AG08395 (cell line): Measurements from ENCODE around the gene RIN3.

Experiments used
- DNase-seq: peaks from one replicate; pipeline ENCODE4 v3.0.0; 2012; ENCODE audit warnings: mixed read lengths, low spot score

The RIN3 gene

GRCh38 chr14:92507174-92507768 lies 6.3 kb upstream of the RIN3 start:
- DNase-seq, result no peak

DNA sequence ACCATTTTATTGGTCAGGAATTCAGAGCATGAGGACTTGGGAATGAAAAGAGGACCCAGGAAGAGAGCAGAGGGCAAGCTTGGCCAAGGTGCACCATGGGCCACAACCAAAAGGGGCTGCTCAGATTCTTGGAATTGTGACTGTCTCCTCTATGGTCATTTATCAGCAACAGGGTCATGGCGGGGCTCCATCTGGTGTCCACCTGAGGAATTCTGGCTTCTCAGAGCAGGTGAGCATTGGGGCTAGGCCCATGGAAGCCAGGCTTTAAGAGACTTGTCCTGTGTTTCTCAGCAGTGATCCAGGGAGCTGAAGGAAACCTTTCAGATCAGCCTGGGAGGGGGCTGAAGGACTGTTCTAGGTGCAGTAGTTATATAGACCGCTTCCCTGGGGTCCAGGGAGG lies 2.6 kb upstream of the RIN3 start:
- DNase-seq, result no peak

DNA sequence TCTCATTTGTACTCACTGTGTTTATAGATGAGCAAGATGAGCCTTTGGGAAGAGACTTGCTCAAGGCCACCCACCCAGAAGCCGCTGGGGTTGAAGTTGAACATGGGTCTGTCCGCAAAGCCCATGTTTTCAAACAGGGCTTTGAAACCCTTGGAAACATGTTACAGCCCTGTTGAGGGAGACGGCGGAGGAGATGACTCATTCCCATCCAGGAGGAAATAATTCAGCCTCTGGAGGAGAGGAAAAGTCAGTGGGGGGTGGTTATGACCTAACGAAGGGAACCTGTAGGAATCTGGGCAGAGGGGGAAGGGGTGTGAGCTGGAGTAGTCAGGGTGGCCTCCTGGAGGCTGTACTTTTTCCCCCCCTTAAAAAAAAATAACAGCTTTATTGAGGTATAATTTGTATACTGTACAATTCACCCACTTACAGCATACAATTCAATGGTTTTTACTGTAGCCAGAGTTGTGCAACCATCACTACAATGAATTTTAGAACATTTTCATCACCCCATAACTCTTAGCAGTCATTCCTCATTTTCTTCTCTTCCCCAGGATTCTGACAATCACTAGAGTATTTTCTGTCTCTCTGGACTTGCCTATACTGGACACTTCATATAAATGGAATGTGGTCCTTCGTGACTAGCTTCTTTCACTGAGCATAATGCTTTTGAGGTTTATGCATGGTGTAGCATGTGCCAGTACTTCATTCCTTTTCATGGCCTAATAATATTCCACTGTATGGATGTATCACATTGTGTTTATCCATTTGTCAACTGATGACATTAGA lies 1.9 kb upstream of the RIN3 start:
- peak; percentile 95 for DNase-seq

GRCh38 chr14:92512807-92513203 lies 776 bp upstream of the RIN3 start:
- no peak for DNase-seq

DNA sequence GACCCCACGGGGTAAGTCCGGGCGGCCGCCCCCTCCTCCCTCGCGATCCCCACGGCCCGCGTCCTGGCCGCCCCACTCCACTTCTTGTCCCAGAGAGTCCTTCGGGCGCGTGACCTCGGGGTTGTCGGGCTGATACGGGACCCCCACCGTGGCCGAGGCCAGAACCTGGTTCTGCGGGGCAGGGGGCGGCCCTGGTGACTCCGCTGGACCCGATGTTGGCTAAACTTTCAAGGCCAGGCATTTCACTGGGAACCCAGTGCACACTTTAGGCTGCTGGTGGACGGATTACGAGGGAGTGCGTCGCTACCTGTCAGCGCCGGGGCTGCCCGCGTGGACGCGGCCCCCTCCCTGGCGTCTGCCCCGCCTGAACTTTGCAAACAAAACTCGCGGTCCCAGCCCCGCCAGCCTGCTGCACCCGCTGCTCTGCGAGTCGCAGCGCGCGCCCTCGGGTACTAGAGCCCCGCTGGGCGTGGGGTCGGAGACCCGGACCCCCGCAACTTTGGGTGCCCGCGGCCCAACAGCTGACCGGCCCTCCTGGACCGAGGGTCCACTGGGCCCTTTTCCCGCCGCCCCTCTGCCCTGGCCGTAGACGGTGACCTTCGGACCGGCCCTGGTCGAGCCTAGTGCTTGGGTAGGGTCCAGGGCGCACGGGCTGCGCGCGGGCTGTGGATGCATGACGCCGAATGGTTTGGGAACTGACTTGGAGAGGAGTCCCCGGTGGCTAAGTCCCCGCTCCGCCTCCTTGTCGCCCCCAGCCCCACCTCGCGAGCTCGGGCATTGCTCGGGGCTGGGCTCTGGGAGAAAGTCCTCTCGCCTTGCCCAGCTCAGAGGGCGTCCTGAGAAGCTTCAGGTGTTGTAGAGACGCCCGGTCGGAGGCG lies 624 bp downstream of the RIN3 start:
- no peak for DNase-seq

DNA sequence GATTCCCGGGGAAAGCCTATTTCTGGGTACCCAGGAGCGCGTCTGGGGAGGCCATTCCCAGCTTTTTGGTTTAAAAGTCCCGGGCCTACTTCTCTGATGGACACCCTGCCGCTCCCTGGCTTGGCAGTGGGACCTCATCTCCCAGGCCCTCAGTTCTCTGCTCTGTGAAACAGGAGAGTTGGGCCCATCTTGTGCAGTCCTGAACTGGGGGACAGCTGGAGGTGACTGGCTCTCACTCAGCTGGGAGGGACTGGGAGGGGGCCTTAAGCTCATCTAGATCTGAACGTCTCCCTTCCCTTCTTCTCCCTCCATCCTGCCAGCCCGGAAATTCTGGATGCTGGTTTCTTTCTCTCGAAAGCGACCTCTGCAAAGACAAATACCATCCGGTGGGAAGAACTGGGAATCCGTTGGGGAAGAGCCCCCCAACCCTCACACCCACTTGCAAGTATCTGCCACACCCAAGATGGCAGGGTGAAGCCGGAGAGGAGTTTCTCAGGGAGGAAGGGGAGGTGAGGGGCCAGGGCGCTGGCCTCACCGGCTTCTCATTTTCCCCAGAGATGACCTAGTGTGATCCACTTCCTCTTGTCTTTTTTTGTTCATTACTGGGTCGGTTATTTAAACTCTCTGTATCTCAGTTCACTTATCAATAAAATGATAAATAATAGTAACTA lies 1.4 kb downstream of the RIN3 start:
- no peak for DNase-seq

GRCh38 chr14:92515546-92516343 lies 2.2 kb downstream of the RIN3 start:
- no peak for DNase-seq

- DNase-seq, result no peak
Measured at GRCh38 chr14:92516344-92516965, 2.9 kb downstream of the RIN3 start.

DNA sequence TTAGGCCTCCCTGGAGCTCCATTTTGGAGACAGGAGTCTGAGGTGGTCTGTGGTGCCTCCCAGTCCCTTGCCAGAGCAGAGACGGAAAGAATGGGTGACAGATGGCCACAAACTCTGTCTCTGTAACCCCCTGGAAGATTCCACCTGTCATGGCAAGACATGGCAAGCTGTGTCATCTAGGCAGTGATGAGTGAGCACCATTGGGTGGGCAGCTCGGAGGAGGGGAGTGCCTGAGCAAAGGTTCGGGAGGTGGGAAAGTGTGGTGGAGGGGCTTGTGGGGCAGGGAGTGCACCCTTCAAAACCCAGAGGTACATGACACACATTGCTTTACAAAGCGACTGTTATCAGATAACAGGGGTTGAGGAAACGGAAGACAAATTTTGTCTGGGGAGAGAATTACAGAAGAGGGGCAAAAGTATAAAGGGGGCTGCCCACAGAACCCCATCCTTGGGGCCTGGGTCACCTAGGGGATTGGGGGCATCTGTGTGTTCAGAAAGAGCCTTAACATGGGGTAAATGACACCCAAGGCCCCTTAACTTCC lies 3.5 kb downstream of the RIN3 start:
- DNase-seq, result no peak

GRCh38 chr14:92517761-92518160 lies 4.2 kb downstream of the RIN3 start:
- DNase-seq, result no peak

GRCh38 chr14:92519246-92520101 lies 5.9 kb downstream of the RIN3 start:
- no peak for DNase-seq

- DNase-seq, result no peak
Measured at GRCh38 chr14:92520102-92521057, 6.8 kb downstream of the RIN3 start.

- no peak for DNase-seq
Measured at GRCh38 chr14:92521058-92521415, 7.5 kb downstream of the RIN3 start.

DNA sequence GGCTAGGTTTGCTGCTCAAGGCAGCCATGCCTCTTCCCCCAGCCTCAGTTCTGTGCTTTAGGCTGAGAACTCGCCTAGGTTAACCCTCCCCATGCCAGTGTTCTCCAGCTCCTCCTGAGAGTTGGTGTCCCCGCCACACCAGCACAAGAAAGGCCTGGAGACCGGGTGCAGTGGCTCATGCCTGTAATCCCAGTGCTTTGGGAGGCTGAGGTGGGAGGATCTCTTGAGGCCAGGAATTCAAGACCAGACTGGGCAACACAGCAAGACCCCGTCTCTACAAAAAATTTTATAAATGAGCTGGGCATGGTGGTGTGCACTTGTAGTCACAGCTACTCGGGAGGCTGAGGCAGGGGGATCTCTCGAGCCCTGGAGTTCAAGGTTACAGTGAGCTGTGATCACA lies 10.2 kb downstream of the RIN3 start:
- no peak for DNase-seq

DNA sequence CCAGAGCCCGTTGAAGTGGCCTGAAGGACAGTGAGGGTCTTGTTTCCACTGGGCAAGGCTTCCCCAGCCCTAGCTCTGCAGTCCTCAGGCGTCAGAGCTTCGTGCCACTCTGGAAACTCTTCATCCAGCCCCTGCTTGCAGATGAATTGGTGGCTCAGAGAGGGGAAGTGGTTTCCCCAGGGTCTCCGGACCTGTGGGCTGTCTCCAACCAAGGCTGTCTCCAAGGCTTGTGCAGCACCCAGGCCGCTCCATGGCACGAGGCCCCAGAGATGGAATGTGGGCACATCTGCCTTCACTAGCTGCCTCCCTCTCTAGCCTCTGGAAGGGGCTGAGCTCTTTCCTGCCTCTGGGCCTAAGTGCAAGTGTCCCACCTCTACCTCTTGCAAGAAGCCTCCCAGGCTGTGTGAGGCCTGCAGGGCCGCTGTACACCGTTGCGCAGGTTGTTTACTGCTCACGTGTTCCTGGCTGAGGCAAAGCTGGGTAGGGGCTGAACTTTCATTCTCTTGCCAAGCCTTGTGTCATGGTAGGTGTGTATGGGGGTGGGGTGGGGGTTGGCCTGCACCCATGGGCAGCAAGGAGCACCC lies 11.1 kb downstream of the RIN3 start:
- DNase-seq, result no peak

GRCh38 chr14:92525322-92526095 lies 11.9 kb downstream of the RIN3 start:
- no peak for DNase-seq

GRCh38 chr14:92527721-92528120 lies 14.1 kb downstream of the RIN3 start:
- DNase-seq, result peak; percentile 31
